Activated naive CD8-positive, alpha-beta T cell treated with anti-CD3 and anti-CD28 coated beads for 36 hours (primary cell): ENCODE measurements around the gene GFOD2. TPM values are rescaled to one million over a fixed set of nuclear protein-coding genes. Genes with fewer than 3 reads are reported as not detected.

Experiments used
- DNase-seq: peaks from one replicate; pipeline ENCODE4 v3.0.0; 2021
- H3K27ac Mint-ChIP-seq: one replicate; pipeline ENCODE4 v1.8.0; 2022; ENCODE audit warnings: mild to moderate bottlenecking, moderate library complexity, mixed read lengths
- H3K27me3 Mint-ChIP-seq: one replicate; pipeline ENCODE4 v1.8.0; 2022; ENCODE audit warnings: mild to moderate bottlenecking, mixed read lengths
- H3K36me3 Mint-ChIP-seq: one replicate; pipeline ENCODE4 v1.8.0; 2021; ENCODE audit warnings: mild to moderate bottlenecking, mixed read lengths
- H3K4me1 Mint-ChIP-seq: one replicate; pipeline ENCODE4 v1.8.0; 2021; ENCODE audit warnings: mixed read lengths
- H3K4me3 Mint-ChIP-seq: one replicate; pipeline ENCODE4 v1.8.0; 2022; ENCODE audit warnings: mild to moderate bottlenecking, moderate library complexity, mixed read lengths
- H3K9me3 Mint-ChIP-seq: one replicate; pipeline ENCODE4 v1.8.0; 2022; ENCODE audit warnings: mixed read lengths
- total RNA-seq, 2 experiments: library from RNA; stranded (reverse); gene quantifications; one replicate each; pipeline ENCODE4 v1.2.3, GENCODE V29; 2021

Gene GFOD2
- total RNA-seq, 2 experiments from 2014 or later = 13.1 to 14.0 TPM

GRCh38 chr16:67653789-67654402 is 65.2 kb downstream of the GFOD2 start:
- no peak overlapping the region for H3K27ac Mint-ChIP-seq

GRCh38 chr16:67653128-67653788 is 65.9 kb downstream of the GFOD2 start:
- no peaks in the 10 kb centered on the region for H3K9me3 Mint-ChIP-seq
- H3K4me3 Mint-ChIP-seq = no peak overlapping the region
- peaks cover 7% of the 10 kb centered on the region for H3K4me1 Mint-ChIP-seq
- no peak overlapping the region for H3K27ac Mint-ChIP-seq
- peaks cover 10% of the 10 kb centered on the region for H3K36me3 Mint-ChIP-seq
- no peak for DNase-seq
- H3K27me3 Mint-ChIP-seq = no peaks in the 10 kb centered on the region

More at GRCh38 chr16:67653789-67654402, 65.2 kb downstream of the GFOD2 start:
- H3K27me3 Mint-ChIP-seq = no peaks in the 10 kb centered on the region
- DNase-seq = no peak
- H3K4me1 Mint-ChIP-seq = peaks cover 13% of the 10 kb centered on the region
- peaks cover 11% of the 10 kb centered on the region for H3K36me3 Mint-ChIP-seq
- H3K9me3 Mint-ChIP-seq = no peaks in the 10 kb centered on the region
- H3K4me3 Mint-ChIP-seq = no peak overlapping the region

GRCh38 chr16:67652578-67653127 is 66.5 kb downstream of the GFOD2 start:
- no peak overlapping the region for H3K27ac Mint-ChIP-seq
- no peak overlapping the region for H3K4me3 Mint-ChIP-seq
- DNase-seq = no peak
- H3K9me3 Mint-ChIP-seq = no peaks in the 10 kb centered on the region
- peaks cover 8% of the 10 kb centered on the region for H3K36me3 Mint-ChIP-seq
- peaks cover 2% of the 10 kb centered on the region for H3K4me1 Mint-ChIP-seq
- no peaks in the 10 kb centered on the region for H3K27me3 Mint-ChIP-seq

GRCh38 chr16:67651847-67652246 is 67.3 kb downstream of the GFOD2 start:
- Mint-ChIP-seq H3K27ac (no peak overlapping the region), H3K4me3 (no peak overlapping the region), H3K27me3 (no peaks in the 10 kb centered on the region), H3K4me1 (no peaks in the 10 kb centered on the region), H3K9me3 (no peaks in the 10 kb centered on the region), H3K36me3 (peaks cover 8% of the 10 kb centered on the region)
- no peak for DNase-seq

GRCh38 chr16:67651039-67651438 is 68.1 kb downstream of the GFOD2 start:
- Mint-ChIP-seq H3K27me3 (no peaks in the 10 kb centered on the region), H3K9me3 (no peaks in the 10 kb centered on the region), H3K27ac (peak overlapping the region; percentile 2), H3K36me3 (peaks cover 8% of the 10 kb centered on the region), H3K4me1 (peaks cover 4% of the 10 kb centered on the region), H3K4me3 (no peak overlapping the region)
- no peak for DNase-seq

GRCh38 chr16:67650023-67650422 is 69.1 kb downstream of the GFOD2 start:
- Mint-ChIP-seq H3K4me3 (no peak overlapping the region), H3K36me3 (peaks cover 8% of the 10 kb centered on the region), H3K27me3 (no peaks in the 10 kb centered on the region), H3K9me3 (no peaks in the 10 kb centered on the region), H3K27ac (no peak overlapping the region), H3K4me1 (peaks cover 5% of the 10 kb centered on the region)
- no peak for DNase-seq

GRCh38 chr16:67649494-67649931 is 69.6 kb downstream of the GFOD2 start:
- peaks cover 6% of the 10 kb centered on the region for H3K4me1 Mint-ChIP-seq
- no peak for DNase-seq
- peaks cover 8% of the 10 kb centered on the region for H3K36me3 Mint-ChIP-seq
- H3K27me3 Mint-ChIP-seq = no peaks in the 10 kb centered on the region
- H3K4me3 Mint-ChIP-seq = no peak overlapping the region
- no peaks in the 10 kb centered on the region for H3K9me3 Mint-ChIP-seq
- H3K27ac Mint-ChIP-seq = no peak overlapping the region

GRCh38 chr16:67648764-67649407 is 70.2 kb downstream of the GFOD2 start:
- Mint-ChIP-seq H3K27me3 (no peaks in the 10 kb centered on the region), H3K27ac (no peak overlapping the region), H3K4me3 (no peak overlapping the region), H3K9me3 (no peaks in the 10 kb centered on the region), H3K36me3 (peaks cover 8% of the 10 kb centered on the region), H3K4me1 (peaks cover 9% of the 10 kb centered on the region)
- no peak for DNase-seq

GRCh38 chr16:67648088-67648763 is 70.9 kb downstream of the GFOD2 start:
- Mint-ChIP-seq H3K27ac (no peak overlapping the region), H3K9me3 (no peaks in the 10 kb centered on the region), H3K27me3 (no peaks in the 10 kb centered on the region), H3K36me3 (peaks cover 8% of the 10 kb centered on the region), H3K4me1 (peaks cover 9% of the 10 kb centered on the region), H3K4me3 (no peak overlapping the region)
- no peak for DNase-seq

- H3K27ac Mint-ChIP-seq = no peak overlapping the region
- no peaks in the 10 kb centered on the region for H3K27me3 Mint-ChIP-seq
- H3K4me3 Mint-ChIP-seq = no peak overlapping the region
- no peak for DNase-seq
- H3K36me3 Mint-ChIP-seq = peaks cover 8% of the 10 kb centered on the region
- H3K4me1 Mint-ChIP-seq = peaks cover 9% of the 10 kb centered on the region
- H3K9me3 Mint-ChIP-seq = no peaks in the 10 kb centered on the region
These were observed 71.4 kb downstream of the GFOD2 start for GRCh38 chr16:67647681-67648080.

- no peaks in the 10 kb centered on the region for H3K27me3 Mint-ChIP-seq
- H3K9me3 Mint-ChIP-seq = no peaks in the 10 kb centered on the region
- peaks cover 9% of the 10 kb centered on the region for H3K4me1 Mint-ChIP-seq
- no peak overlapping the region for H3K4me3 Mint-ChIP-seq
- peaks cover 8% of the 10 kb centered on the region for H3K36me3 Mint-ChIP-seq
- no peak overlapping the region for H3K27ac Mint-ChIP-seq
- DNase-seq = no peak
These were observed 71.9 kb downstream of the GFOD2 start for GRCh38 chr16:67647111-67647651.

- Mint-ChIP-seq H3K9me3 (no peaks in the 10 kb centered on the region), H3K27me3 (no peaks in the 10 kb centered on the region), H3K27ac (peak overlapping the region; percentile 95), H3K36me3 (peaks cover 3% of the 10 kb centered on the region), H3K4me3 (peak overlapping the region; percentile 90), H3K4me1 (peaks cover 9% of the 10 kb centered on the region)
- no peak for DNase-seq
These were observed 73.6 kb downstream of the GFOD2 start for GRCh38 chr16:67645397-67646121.

GRCh38 chr16:67644038-67644437 is 75.1 kb downstream of the GFOD2 start:
- Mint-ChIP-seq H3K36me3 (no peaks in the 10 kb centered on the region), H3K27ac (peak overlapping the region; percentile 51), H3K9me3 (no peaks in the 10 kb centered on the region), H3K4me1 (peaks cover 9% of the 10 kb centered on the region), H3K4me3 (peak overlapping the region; percentile 75), H3K27me3 (no peaks in the 10 kb centered on the region)
- DNase-seq = no peak
